HepG2 (cell line): ENCODE data around the gene RAB34. TPM values are rescaled to one million over a fixed set of nuclear protein-coding genes. Genes with fewer than 3 reads are reported as not detected.

Experiments
- AGO1 ChIP-seq: fragments of 200-400 bp; formaldehyde crosslinking; IDR thresholded peaks from 2 replicates; pipeline ENCODE4 v1.6.1; 2017; ENCODE audit warnings: mild to moderate bottlenecking, low read depth, low read length, moderate library complexity; ENCODE audit not compliant: poor library complexity, severe bottlenecking
- ATF7 ChIP-seq, 2 experiments: fragments of 450-650 bp in 1 of 2; sonication (generic) in 1 of 2; formaldehyde crosslinking in 1 of 2; IDR thresholded peaks; 2 replicates each; pipeline versions ENCODE4 v1.4.0 to v1.6.1; 2016 to 2020; ENCODE audit warnings: antibody characterized with exemption in 1 of 2, mild to moderate bottlenecking in 1 of 2, missing genetic modification reagents in 1 of 2
- ELF3 ChIP-seq: IDR thresholded peaks from 2 replicates; pipeline ENCODE4 v1.6.1; 2016; ENCODE audit warnings: missing genetic modification reagents, missing compliant biosample characterization
- FLYWCH1 ChIP-seq: sonication (generic); formaldehyde crosslinking; IDR thresholded peaks from 2 replicates; pipeline ENCODE4 v1.8.1; 2023; ENCODE audit warnings: mild to moderate bottlenecking, missing genetic modification reagents
- GATA4 ChIP-seq: sonication (generic); IDR thresholded peaks from 2 replicates; pipeline ENCODE4 v1.6.1; 2016; ENCODE audit warnings: antibody characterized with exemption, low read depth, borderline replicate concordance
- HOXA5 ChIP-seq: sonication (generic); formaldehyde crosslinking; IDR thresholded peaks from 2 replicates; pipeline ENCODE4 v1.4.0; 2020; ENCODE audit warnings: missing genetic modification reagents
- KLF9 ChIP-seq: IDR thresholded peaks from 2 replicates; pipeline ENCODE4 v1.6.1; 2016; ENCODE audit warnings: low read depth
- PCBP2 ChIP-seq: fragments of 200-400 bp; formaldehyde crosslinking; optimal IDR thresholded peaks from 2 replicates; pipeline ENCODE3; 2018; ENCODE audit warnings: low read length, low read depth; ENCODE audit not compliant: poor library complexity, severe bottlenecking
- PHF21A ChIP-seq: sonication (generic); formaldehyde crosslinking; IDR thresholded peaks from 2 replicates; pipeline ENCODE4 v1.5.0; 2020; ENCODE audit warnings: mild to moderate bottlenecking, missing genetic modification reagents
- SAFB2 ChIP-seq: sonication (generic); formaldehyde crosslinking; IDR thresholded peaks from 2 replicates; pipeline ENCODE4 v1.5.1; 2020; ENCODE audit warnings: missing genetic modification reagents, low read depth, mild to moderate bottlenecking, borderline replicate concordance
- TFAP4 ChIP-seq: sonication (generic); IDR thresholded peaks from 2 replicates; pipeline ENCODE4 v1.6.1; 2016; ENCODE audit warnings: low read depth, borderline replicate concordance
- ZBTB25 ChIP-seq: IDR thresholded peaks from 2 replicates; pipeline ENCODE4 v1.6.1; 2018; ENCODE audit warnings: missing genetic modification reagents
- ZNF20 ChIP-seq: sonication (generic); formaldehyde crosslinking; IDR thresholded peaks from 2 replicates; pipeline ENCODE4 v1.4.0; 2020; ENCODE audit warnings: mild to moderate bottlenecking, moderate library complexity, missing genetic modification reagents
- ZNF235 ChIP-seq: sonication (generic); formaldehyde crosslinking; IDR thresholded peaks from 2 replicates; pipeline ENCODE4 v1.8.1; 2023; ENCODE audit warnings: mild to moderate bottlenecking, missing genetic modification reagents, borderline replicate concordance
- ZNF382 ChIP-seq: sonication (generic); formaldehyde crosslinking; IDR thresholded peaks from 2 replicates; pipeline ENCODE4 v1.5.0; 2020; ENCODE audit warnings: missing genetic modification reagents, mild to moderate bottlenecking, borderline replicate concordance
- ZNF460 ChIP-seq: sonication (generic); formaldehyde crosslinking; IDR thresholded peaks from 2 replicates; pipeline ENCODE4 v1.5.1; 2020; ENCODE audit warnings: missing genetic modification reagents, mild to moderate bottlenecking, borderline replicate concordance
- ZNF510 ChIP-seq: sonication (generic); formaldehyde crosslinking; IDR thresholded peaks from 2 replicates; pipeline ENCODE4 v1.4.0; 2020; ENCODE audit warnings: low read depth, mild to moderate bottlenecking, missing genetic modification reagents
- ZNF597 ChIP-seq: sonication (generic); formaldehyde crosslinking; IDR thresholded peaks from 2 replicates; pipeline ENCODE4 v1.5.0; 2020; ENCODE audit warnings: missing genetic modification reagents
- ZNF614 ChIP-seq: IDR thresholded peaks from 2 replicates; pipeline ENCODE4 v1.6.1; 2018; ENCODE audit warnings: missing biosample characterization, missing genetic modification reagents, inconsistent platforms, borderline replicate concordance
- ZNF616 ChIP-seq: sonication (generic); formaldehyde crosslinking; IDR thresholded peaks from 2 replicates; pipeline ENCODE4 v1.5.0; 2020; ENCODE audit warnings: low read depth, mild to moderate bottlenecking, missing genetic modification reagents
- ZNF788 ChIP-seq: sonication (generic); formaldehyde crosslinking; IDR thresholded peaks from 2 replicates; pipeline ENCODE4 v1.5.0; 2020; ENCODE audit warnings: mild to moderate bottlenecking, missing genetic modification reagents, borderline replicate concordance
- polyA plus RNA-seq, 8 experiments: library from polyadenylated mRNA; depleted of rRNA in 3 of 8; stranded (reverse) in 7 of 8; unstranded in 1 of 8; fragments of >200 nt; fragmentation: Illumina TruSeq in 4 of 8; extraction: Trizol in 4 of 8; gene quantifications; 2 replicates each; pipeline versions ENCODE4 v1.2.1 to v1.2.3, GENCODE V29; 2011 to 2016; ENCODE audit warnings: low read depth in 4 of 8, missing spikeins in 1 of 8, mixed read lengths in 1 of 8; ENCODE audit not compliant: insufficient read depth in 1 of 8
- total RNA-seq, 5 experiments: library from RNA; depleted of rRNA; stranded (reverse); fragments of >200 nt; fragmentation: Illumina TruSeq; extraction: Trizol; gene quantifications; 2 replicates each; pipeline ENCODE4 v1.2.3, GENCODE V29; 2016; ENCODE audit warnings: low read depth in 1 of 5
- TF ChIP-seq, protein P1 (sequence below): sonication (generic); formaldehyde crosslinking; IDR thresholded peaks from 2 replicates; pipeline ENCODE4 v1.8.0; 2022; ENCODE audit warnings: missing genetic modification reagents, mild to moderate bottlenecking, moderate library complexity, borderline replicate concordance

Gene RAB34
- total and polyA plus RNA-seq, 2 of the 13 experiments (the other 11 are each of a cell fraction or from before 2014, with no cell fraction given): 0.49 TPM; not detected in 1

- TF ChIP-seq ZNF20 (CRISPR knock-in tag) (no peak), PHF21A (CRISPR knock-in tag) (peak; percentile 90), SAFB2 (CRISPR knock-in tag) (no peak), ZNF382 (no peak), TFAP4 (peak; percentile 97), ATF7 (IDR thresholded peaks at IDR 0.05) (no peak), ATF7 (CRISPR knock-in tag; IDR thresholded peaks at IDR 0.05) (no peak), PCBP2 (peak; percentile 82), ELF3 (CRISPR knock-in tag) (peak; percentile 63), GATA4 (peak; percentile 49; the same call in 1 of the 2 replicates), ZNF460 (CRISPR knock-in tag) (no peak), ZNF616 (CRISPR knock-in tag) (0 out of 2 replicates have a peak, but pooled peaks have one; percentile 65), HOXA5 (CRISPR knock-in tag) (0 out of 2 replicates have a peak, but pooled peaks have one; percentile 59), ZNF235 (CRISPR knock-in tag) (no peak), AGO1 (no peak), KLF9 (CRISPR knock-in tag) (no peak), ZNF597 (no peak), ZNF510 (CRISPR knock-in tag) (no peak), ZNF614 (no peak), ZBTB25 (CRISPR knock-in tag) (peak; percentile 27; the same call in 1 of the 2 replicates), ZNF788 (CRISPR knock-in tag) (peak; percentile 81; the same call in 1 of the 2 replicates), FLYWCH1 (CRISPR knock-in tag) (no peak)
- TF ChIP-seq, protein P1, sequence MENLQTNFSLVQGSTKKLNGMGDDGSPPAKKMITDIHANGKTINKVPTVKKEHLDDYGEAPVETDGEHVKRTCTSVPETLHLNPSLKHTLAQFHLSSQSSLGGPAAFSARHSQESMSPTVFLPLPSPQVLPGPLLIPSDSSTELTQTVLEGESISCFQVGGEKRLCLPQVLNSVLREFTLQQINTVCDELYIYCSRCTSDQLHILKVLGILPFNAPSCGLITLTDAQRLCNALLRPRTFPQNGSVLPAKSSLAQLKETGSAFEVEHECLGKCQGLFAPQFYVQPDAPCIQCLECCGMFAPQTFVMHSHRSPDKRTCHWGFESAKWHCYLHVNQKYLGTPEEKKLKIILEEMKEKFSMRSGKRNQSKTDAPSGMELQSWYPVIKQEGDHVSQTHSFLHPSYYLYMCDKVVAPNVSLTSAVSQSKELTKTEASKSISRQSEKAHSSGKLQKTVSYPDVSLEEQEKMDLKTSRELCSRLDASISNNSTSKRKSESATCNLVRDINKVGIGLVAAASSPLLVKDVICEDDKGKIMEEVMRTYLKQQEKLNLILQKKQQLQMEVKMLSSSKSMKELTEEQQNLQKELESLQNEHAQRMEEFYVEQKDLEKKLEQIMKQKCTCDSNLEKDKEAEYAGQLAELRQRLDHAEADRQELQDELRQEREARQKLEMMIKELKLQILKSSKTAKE (CRISPR knock-in tag): peak; percentile 21; the same call in 1 of the 2 replicates
These were observed 27.5 kb upstream of the RAB34 start (continued) for GRCh38 chr17:28744972-28745785.
